ENCODE data around the gene SEMA6B.
A peak's percentile ranks its signal among the peaks of the same experiment; 100 is the strongest.
"Not testable (repeated sequence)": the region's sequence is repeated elsewhere in the genome, so short reads cannot be mapped to it uniquely, and the experiment has no call there.

Gene SEMA6B

DNA sequence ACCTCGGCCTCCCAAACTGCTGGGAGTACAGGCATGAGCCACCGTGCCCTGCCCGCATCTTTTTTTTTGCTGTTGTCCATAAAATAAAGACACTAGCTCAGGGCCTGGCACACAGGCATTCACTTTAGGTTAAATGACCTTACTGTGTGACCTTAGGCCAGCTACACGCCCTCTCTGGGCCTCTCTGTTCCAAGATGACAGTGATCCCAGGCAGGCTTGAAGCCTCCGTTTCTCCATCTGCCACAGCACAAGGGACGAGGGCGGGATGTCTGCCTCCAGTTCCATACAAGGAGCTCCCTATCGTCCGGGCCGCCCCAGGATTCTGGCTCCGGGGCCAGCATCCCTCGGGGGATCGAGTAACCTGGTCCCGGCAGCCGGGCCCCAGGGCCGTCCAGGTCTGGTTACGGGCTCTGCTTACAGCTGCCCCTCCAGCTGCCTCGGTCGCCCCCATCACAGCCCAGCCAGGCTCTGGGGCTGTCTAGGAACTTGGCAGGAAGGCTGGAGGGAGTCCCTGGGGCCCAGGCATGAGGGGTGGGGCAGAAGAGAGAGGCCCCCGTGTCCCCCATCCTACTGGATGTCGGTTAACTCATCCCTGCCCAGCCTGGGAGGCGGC is 11.9 kb upstream of the SEMA6B start:
- no peak for FAIRE-seq

DNA sequence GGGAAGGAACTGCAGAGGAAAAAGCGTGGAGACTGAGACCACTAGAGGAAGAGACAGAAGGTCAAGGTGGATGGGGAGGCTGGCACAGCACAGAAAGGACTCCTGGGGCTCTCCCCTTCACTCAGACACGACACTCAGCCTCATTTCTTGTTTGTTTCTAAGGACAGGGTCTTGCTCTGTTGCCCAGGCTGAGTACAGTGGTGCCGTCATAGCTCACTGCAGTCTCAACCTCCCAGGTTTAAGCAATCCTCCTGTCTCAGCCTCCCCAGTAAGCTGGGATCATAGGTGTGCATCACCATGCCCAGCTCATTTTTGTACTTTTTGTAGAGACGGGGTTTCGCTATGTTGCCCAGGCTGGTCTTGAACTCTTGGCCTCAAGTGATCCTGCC is 11.4 kb upstream of the SEMA6B start:
- no peak for FAIRE-seq

DNA sequence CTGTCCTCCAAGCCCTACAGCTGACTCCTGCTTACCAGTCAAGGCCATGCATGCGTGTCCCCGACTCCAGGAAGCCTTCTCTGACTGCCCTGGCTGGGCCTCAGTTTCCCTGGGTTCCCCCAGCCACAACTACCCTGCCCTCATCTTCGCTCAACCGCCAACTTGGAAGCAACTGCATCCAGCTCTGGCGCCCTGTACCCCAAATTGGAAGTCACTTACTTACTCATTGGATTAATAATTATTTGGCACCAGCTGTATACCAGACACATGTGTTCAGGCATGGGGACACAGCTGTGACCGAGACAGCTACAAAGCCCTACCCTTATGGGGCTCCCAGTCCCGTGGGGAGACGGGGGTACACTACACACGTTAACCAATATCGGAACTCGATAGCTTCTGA is 10.9 kb upstream of the SEMA6B start:
- FAIRE-seq: no peak

DNA sequence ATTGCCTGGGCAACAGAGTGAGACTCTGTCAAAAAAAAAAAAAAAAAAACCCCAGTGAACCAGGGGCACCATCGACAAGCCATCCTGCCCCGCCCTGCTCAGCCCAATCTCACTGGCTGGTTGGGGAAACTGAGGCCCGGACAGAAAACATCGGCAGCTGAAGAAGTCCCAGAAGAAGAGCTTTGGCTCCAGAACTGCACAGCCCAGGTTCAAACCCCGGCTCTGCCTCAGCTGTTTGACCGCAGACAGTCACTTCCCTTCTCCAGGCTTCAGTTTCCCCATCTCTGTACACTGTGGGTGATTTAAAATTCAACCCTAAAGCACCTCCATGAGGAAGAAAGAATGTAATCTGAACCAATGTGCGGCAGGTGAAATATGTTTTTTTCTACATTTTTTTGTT is 9.4 kb upstream of the SEMA6B start:
- FAIRE-seq: no peak

DNA sequence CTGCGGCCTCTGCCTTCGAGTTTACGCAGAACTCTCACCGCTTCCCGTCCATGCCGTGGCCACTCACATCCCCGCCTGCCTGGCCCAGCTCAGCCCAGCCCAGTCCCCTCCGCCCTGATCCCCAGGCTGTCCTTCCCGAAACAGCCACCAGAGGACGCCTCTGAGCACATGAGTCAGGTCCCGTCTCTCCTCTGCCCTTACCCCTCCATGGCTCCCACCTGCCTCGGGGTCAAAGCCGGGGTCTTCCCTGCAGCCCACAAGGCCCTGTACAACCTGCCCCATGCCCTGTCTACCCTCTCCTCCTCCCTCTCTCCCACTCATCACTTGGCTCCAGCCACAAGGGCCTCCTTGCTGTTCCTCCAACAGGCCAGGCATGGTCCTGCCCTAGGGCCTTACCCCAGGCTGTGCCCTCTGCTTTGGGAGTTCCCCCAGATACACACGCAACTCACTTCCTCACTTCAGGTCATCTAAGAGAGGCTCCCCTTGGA is 8.1 kb upstream of the SEMA6B start:
- no peak for FAIRE-seq

DNA sequence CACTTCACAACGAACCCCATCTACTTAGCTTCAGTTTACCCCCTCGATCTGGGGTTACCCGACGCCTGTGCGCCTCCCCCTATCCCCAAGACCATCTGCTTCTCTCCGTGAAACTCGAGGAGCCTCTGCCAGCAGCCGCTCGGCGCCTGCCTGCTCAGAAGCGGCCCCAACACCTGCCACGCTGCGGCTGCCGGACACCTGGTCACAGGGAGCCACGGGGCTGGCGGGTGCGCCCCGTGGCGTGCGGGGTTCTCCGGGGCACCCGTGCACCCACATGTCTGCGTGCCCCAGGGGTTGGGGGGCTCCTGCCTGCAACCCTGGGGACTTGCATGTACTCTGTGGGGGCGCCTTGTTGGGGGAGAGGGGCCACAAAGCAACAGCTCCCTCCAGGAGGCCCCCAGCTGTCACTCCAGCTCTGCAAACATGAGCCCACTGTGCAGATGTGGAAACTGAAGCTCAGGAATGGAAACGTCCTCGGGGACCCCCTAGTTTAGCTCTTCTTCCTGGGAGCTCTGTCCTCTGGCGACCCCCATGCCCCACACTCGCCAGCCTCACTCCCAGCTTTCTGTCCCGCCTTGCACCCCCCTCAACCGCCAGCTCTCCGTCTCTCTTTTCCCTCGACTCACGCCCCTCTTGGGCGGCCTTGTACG is 7.0 kb upstream of the SEMA6B start:
- FAIRE-seq: no peak

DNA sequence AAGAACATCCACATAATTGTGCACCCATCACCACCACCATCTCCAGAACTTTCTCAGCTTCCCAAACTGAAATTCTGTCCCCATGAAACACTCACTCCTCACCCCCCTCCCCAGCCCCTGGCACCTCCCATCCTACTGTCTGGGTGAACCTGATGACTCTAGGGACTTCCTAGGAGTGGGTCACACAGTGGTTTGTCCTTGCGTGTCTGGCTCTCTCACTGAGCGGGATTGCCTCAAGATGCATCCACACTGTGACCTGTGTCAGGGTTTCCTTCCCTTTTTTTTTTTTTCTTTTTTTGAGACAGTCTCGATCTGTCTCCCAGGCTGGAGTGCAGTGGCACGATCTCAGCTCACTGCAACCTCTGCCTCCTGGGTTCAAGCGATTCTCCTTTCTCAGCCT is 4.1 kb upstream of the SEMA6B start:
- not testable (repeated sequence) for FAIRE-seq

DNA sequence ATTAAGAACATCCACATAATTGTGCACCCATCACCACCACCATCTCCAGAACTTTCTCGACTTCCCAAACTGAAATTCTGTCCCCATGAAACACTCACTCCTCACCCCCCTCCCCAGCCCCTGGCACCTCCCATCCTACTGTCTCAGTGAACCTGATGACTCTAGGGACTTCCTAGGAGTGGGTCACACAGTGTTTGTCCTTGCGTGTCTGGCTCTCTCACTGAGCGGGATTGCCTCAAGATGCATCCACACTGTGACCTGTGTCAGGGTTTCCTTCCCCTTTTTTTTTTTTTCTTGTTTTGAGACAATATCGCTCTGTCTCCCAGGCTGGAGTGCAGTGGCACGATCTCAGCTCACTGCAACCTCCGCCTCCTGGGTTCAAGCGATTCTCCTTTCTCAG is 2.6 kb upstream of the SEMA6B start:
- not testable (repeated sequence) for FAIRE-seq

GRCh38 chr19:4557971-4558941 is 1.2 kb downstream of the SEMA6B start:
- FAIRE-seq: peak; percentile 67

- FAIRE-seq: no peak
Measured at GRCh38 chr19:4557144-4557970, 2.1 kb downstream of the SEMA6B start.

- FAIRE-seq: no peak
Measured at GRCh38 chr19:4556597-4557127, 2.8 kb downstream of the SEMA6B start.

DNA sequence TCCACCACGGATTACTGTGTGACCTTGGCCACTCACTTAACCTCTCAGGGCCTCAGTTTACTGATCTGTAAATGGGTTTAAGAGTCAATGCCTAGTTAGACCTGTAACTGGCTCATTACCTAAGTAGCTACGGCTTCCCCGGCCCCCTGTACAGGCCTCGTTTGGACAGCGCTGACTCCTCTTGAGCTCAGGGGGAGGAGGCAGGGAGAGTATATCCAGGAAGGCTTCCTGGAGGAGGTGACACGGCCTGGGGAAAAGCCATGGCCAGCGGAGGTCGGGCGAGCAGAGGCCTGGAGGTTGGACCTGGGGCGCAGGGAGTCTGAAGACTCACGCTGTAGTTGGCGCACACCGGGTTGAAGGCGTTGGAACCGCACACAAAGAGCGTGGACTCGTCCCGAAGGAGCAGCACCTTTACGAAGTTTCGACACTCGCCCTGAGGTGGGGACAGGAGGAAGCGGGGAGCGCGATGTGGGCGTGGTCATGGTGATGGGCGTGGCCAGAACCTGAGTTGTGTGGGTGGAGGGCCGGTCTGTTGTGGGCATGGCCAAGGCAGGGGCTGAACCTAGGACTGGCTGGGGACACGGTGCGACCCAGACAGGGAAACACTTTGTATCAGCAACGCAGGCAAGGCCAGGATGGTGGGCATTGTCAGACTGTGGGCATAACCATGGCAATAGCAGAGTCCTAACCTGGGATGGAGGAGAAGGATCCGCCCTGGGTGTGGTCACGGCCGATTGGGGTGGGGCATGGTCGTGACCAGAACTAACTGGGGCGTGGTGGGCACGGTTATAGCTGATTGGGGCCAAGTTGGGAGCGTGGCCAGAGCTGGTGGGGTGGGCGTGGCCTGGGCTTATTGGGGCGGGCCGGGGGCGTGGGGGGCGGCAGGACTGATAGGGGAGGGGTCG is 3.6 kb downstream of the SEMA6B start:
- no peak for FAIRE-seq

GRCh38 chr19:4554717-4555116 is 4.8 kb downstream of the SEMA6B start:
- no peak for FAIRE-seq

GRCh38 chr19:4553775-4554174 is 5.7 kb downstream of the SEMA6B start:
- FAIRE-seq: no peak

DNA sequence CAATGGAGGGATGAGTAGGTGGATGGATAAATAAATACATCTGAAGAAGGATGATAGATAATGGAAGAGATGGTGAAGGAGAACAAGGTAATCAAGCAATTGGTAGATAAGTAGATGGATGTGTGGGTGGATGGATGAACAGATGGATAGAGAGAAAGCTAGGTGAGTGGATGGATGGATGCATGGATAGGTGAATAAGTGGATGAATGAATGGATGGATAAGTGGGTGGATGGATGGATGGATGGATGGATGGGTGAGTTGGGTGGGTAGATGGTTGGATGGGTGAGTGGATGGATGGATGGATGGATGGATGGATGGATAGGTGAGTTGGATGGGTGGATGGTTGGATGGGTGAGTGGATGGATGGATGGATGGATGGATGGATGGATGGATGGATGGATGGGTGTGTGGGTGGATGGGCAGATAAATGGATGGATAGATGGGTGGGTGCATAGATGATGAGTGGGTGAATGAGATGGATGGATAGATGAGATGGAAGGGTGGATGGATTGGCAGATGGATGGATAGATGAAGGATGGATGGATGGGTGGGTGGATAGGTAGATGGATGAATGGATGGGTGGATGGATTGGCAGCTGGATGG is 6.3 kb downstream of the SEMA6B start:
- FAIRE-seq: no peak

DNA sequence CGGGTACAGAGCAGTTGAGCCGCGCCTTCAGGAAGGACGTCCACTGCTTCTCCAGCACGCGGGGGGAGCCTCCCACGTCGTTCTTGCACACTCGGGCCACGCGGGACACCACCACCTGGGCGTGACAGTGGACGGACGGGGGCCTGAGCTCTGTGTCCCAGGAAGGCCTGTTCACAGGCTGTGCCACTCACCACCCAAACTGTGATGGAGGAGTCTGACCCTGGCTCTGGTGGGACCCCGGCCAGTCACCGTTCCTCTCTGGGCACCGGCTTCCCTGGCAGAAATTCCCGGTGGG is 7.0 kb downstream of the SEMA6B start:
- FAIRE-seq: no peak

DNA sequence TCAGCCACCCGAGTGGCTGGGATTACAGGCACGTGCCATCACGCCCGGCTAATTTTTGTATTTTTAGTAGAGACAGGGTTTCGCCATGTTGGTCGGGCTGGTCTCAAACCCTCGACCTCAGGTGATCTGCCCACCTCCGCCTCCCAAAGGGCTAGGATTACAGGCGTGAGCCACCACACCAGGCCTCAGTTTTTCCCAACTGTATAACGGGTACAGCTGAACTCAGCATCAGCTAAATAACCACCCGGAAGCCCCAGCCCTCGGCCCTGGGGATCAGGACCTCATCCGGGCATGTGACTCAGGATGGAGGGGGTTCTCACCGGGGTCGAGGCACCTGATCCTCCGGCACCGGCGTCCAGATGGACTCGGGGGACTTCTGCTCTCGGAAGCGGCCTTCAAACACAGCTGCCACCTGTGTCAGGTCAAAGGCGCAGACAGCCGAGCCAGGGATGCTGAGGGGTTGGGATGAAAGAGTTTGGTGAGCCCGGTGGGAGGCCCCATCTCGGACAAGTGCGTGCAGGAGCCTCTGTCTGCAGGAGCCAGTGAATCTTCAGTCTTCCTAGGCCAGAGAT is 8.9 kb downstream of the SEMA6B start:
- no peak for FAIRE-seq

GRCh38 chr19:4550018-4550417 is 9.5 kb downstream of the SEMA6B start:
- FAIRE-seq: no peak

DNA sequence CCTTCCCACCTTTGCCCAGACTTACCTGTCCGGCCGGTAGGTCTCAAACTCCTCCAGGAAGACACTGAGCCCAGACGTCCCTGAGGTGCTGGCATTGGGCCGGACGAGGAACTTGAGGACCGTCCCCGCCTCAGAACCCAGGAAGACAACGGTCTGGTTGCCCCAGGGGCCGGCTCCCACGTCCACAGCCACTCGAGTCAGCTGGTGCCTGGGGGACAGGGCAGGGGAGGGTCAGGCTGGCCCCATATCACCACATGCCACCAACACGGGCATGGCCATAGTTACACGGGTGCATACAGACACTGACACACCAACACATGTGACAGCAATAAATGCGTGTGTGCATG is 11.3 kb downstream of the SEMA6B start:
- FAIRE-seq: no peak

- FAIRE-seq: no peak
Measured at GRCh38 chr19:4547303-4548237, 11.9 kb downstream of the SEMA6B start.
